GM21367 (cell line): Measurements from ENCODE around the gene HAND1.

Experiments used
- ATAC-seq: cut with Tn5 transposase; IDR thresholded peaks from one replicate; pipeline ENCODE4 v1.9.1; 2021; ENCODE audit not compliant: unreplicated experiment

The HAND1 gene

GRCh38 chr5:154478224-154478565, at the start of gene HAND1:
TSS of gene HAND1 (minus strand) at chr5:154478227. CDS start at chr5:154478008, 219 bp downstream.
- ATAC-seq = no peak

- ATAC-seq = no peak
Measured at GRCh38 chr5:154526231-154527226, 48.5 kb upstream of the HAND1 start.

DNA sequence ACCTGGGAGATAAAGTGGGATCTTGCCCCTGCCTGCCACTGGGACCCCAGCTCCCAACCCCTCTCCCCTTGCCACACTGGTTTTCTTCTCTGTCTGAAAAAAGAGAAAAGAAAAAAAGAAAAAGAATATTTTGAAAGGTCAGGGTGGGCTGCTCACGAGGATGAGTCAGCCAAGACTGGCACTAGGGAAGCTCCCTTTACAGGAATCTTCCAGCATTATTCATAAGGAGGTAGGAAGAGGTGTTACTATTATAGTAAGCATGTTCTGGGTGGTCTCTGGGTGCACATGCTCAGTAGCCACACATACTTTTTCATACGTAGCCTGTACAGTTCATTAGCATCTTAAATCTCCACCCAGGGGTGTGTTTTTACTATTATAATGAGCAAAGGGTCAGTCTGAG, 46.8 kb upstream of the HAND1 start:
- no peak for ATAC-seq

DNA sequence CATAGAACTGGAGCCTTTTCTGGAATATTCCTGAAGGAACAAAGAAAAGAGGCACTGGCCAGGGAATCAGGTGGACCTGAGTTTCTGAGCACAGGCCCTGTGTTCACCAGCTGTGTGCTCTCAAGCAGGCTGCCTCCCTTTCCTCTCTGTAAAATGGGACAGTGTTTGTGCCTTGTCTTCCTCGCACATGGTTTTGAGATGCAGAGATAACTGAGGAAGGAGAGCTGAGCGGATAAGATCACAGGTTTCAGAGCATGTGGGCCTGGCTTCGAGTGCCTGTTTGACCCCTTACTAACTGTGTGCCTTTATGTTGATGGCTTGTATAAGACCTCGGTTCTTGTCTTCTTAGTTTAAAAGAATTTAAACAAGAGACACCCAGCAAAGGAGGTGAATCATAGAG, 46.2 kb upstream of the HAND1 start:
- ATAC-seq = no peak

- ATAC-seq = no peak
Measured at GRCh38 chr5:154523709-154524108, 45.7 kb upstream of the HAND1 start.

DNA sequence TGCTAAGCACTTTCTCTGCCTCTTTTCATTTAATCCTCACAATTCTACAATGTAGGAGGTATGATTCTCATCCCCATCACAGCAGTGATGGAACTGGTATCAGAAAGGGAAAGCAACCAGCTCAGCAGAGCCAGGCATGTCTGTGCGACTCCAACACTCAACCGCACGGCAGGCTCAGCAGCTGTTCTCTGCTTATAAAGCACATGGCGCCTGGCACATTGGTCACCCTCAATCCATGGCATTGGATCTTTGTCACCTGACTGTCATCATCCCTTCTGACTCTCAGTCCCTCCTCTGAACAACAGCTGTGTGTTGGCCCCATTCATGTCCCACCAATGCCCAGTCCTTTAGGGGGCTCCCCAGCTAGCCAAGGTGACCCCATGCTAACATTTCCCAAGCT, 45.1 kb upstream of the HAND1 start:
- no peak for ATAC-seq

- ATAC-seq = no peak
Measured at GRCh38 chr5:154522284-154522683, 44.3 kb upstream of the HAND1 start.

DNA sequence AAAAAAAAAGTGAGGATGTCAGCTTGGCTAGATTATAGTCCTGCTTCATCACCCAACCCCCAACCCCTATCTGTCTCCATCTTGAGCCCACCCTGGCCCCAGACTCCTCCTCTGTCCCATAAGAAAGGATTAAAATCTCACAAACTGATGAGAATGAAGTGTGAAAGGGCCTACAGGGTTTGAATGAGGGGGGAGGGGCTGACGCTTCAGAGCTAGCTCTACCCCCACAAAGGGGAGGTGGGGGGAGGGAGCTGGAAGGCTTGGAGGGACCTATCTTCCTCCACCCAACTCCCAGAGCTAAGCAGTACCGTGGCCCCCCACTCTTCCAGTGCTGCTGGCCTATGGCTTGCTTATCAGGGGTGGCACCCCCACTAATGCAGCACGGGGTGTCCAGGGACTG, 43.7 kb upstream of the HAND1 start:
- ATAC-seq = no peak

- ATAC-seq = no peak
Measured at GRCh38 chr5:154520861-154521453, 42.9 kb upstream of the HAND1 start.

GRCh38 chr5:154519359-154519758, 41.3 kb upstream of the HAND1 start:
- no peak for ATAC-seq

DNA sequence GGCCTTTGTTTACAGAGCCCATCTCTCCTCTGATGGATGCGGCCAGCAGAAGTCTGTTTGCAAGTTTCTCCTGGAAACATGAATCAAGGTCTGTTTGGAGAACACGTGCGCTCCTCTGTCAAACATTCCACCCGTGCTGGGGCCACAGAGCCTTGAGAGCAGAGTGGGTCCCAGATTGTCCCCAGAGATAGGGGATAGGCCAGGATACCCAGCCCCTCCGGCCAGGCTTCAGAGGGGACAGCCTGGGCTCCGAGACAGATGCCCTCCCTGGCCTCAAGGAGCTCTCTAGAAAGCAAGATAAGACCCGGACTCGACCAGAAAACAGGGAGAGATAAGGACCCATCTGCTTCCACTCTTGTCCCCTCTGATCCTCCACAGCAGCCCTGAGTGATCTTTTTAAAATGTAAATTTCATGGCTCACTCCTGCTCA, 40.4 kb upstream of the HAND1 start:
- no peak for ATAC-seq

DNA sequence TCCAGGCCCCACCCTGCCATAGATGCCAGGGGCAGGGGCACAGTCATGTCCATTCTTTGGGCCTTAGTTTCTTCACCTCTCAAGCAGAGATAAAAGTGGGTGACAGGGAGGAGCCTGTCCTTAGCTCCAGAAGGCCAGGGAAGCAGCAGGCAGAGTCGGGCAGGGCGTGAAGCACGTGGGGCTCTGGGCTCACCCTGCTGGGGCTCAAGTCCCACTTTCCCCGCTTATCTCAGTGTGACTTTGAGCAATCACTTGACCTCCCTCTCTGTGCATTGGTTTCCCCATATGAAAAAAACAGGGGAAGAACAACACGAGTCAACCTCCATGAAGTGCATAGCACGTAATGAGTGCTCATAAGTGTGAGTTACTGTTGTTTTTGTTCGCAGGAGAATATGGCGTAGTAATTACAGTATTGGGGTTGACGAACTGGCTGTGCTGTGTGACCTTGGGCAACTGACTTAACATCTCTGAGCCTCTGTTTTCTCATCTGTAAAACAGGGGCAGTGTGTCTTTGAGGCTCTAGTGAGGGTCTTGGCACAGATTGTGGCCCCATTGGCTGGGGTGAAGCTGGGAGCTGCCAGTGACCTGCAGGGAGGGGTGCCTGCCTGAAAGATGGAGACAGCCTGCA, 39.9 kb upstream of the HAND1 start:
- ATAC-seq = no peak

GRCh38 chr5:154517181-154517580, 39.2 kb upstream of the HAND1 start:
- ATAC-seq = no peak

DNA sequence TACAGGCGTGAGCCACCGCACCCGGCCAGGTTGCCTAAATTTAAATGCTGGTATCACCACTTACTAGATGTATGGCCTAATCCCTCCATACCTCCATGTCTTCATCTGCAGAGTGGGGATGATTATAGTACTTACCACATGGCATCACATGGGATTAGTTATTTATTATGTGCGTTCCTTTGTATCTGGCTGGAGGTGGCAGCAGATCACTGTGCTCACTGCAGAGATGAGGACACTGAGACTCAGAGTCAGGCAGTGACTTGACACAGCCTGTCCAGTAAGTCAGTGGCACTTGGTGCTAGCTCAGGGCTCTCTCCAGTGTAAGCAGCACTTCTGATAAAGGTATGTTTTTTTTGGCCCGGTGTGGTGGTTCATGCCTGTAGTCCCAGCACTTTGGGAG, 38.4 kb upstream of the HAND1 start:
- ATAC-seq = no peak

- ATAC-seq = peak; percentile 54
Measured at GRCh38 chr5:154515488-154515887, 37.5 kb upstream of the HAND1 start.

GRCh38 chr5:154514331-154514730, 36.3 kb upstream of the HAND1 start:
- no peak for ATAC-seq

- ATAC-seq = peak; percentile 35
Measured at GRCh38 chr5:154513669-154514084, 35.6 kb upstream of the HAND1 start.

DNA sequence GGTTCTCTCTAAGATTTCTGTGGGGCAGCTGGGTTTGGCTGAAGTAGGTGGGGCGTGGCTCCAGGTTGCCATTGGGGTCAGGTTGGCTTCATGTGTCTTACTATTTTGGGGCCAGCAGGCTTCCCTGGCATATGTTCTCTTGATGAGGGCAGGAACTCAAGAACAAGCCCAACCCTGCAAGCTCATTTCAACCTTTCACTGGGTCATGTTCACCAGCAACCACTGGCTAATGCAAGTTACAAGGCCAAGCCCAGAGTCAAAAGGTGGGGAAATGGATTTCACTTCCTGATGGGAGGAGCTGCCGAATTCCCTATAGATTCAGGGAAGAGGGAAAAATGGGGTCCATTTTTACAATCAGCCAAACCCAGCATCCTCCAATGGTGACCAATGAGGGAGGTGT, 34.0 kb upstream of the HAND1 start:
- ATAC-seq = no peak

DNA sequence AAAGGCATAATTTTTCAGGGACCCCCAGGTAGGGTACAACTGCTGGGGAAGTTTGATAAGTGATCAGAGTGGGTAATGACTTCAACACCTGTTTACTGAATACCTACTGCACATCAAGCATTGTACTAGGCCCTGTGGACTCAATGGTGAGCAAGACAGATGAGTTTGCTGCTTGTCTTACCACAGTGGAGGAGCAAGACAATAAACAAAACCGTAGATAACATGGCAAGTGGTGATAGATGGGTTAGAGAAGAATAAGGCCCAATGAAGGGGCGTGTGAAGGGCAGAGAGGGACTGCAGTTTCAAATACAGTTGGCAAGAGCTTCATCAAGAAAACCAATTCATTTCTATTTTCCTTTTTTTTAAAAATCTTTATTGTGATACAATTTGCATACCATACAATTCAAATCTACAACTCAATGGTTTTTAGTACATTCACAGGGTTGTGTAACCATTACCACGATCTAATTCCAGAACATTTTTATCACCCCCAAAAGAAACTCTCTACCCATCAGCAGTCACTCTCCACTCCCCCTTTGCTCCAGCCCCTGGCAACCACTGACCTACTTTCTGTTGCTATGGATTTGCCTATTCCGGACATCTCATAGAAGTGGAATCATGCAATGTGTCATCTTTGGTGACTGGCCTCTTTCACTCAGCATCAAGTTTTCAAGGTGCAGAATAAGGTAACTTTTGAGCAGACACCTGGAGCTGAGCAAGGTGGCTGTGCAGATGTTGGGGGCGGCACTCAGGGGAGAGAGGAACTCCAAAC, 31.9 kb upstream of the HAND1 start:
- no peak for ATAC-seq

DNA sequence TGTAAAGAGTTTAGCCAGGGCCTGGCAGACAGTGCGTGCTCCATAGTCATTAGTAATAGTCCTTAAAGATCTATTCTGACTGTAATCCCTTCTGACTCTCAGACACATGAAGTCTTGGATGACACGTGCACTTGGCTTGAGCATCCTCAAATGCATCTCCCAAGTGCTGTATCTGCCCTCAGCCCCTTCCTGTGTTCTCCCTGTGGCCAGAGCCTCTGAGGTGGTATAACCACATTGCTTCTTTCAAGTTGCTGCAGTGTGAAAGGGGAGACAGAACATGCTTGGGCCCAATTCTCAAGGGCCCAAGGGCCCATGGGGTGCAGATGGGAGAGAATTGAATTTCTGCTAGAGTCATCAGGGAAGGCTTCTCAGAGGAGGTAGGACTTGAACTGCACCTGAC, 30.1 kb upstream of the HAND1 start:
- no peak for ATAC-seq

DNA sequence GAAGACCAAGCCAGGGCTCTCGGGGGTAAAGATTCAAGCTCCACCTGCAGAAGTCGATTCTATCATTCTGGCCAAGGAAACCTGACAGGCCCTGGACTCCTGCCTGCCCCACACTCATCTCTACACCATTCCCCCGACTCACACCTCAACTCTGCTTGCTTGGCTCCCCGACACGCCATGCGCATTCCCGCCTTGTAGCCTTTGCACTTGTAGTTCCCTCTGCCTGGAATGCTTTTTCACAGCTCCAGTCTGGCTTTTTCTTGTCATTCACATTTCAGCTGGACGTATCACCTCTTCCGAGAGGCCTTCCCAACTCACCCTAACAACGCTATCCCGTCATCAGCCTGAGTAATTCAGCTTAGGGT, 28.7 kb upstream of the HAND1 start:
- no peak for ATAC-seq
